H9 (cell line): ENCODE measurements around the gene GPC6. TPM values are rescaled to one million over a fixed set of nuclear protein-coding genes. Genes with fewer than 3 reads are reported as not detected.
A peak's percentile ranks its signal among the peaks of the same experiment; 100 is the strongest.

Source experiments
- DNase-seq: peaks from one replicate; pipeline ENCODE4 v3.0.0-alpha.2; 2017
- H2AFZ ChIP-seq: one replicate; pipeline ENCODE4 v1.6.1; 2013; ENCODE audit warnings: mild to moderate bottlenecking, low read length, control low read depth, moderate library complexity
- H2AK5ac ChIP-seq: 2 replicates; pipeline ENCODE4 v1.6.1; 2013; ENCODE audit warnings: low read length, control low read depth, mixed read lengths; ENCODE audit not compliant: insufficient read length
- H2BK120ac ChIP-seq: one replicate; pipeline ENCODE4 v1.6.1; 2013; ENCODE audit warnings: low read depth, mild to moderate bottlenecking, low read length, control low read depth, inconsistent platforms; ENCODE audit not compliant: poor library complexity, severe bottlenecking
- H2BK12ac ChIP-seq: 2 replicates; pipeline ENCODE4 v1.6.1; 2013; ENCODE audit warnings: low read length, control low read depth, mixed read lengths, low read depth; ENCODE audit not compliant: insufficient read length
- H2BK15ac ChIP-seq: 2 replicates; pipeline ENCODE4 v1.6.1; 2013; ENCODE audit warnings: low read depth, low read length, control low read depth
- H2BK20ac ChIP-seq: one replicate; pipeline ENCODE4 v1.6.1; 2013; ENCODE audit warnings: low read depth, mild to moderate bottlenecking, low read length, control low read depth, inconsistent platforms; ENCODE audit not compliant: poor library complexity, severe bottlenecking
- H2BK5ac ChIP-seq: 2 replicates; pipeline ENCODE4 v1.6.1; 2013; ENCODE audit warnings: low read length, control low read depth, mixed read lengths; ENCODE audit not compliant: insufficient read length
- H3K14ac ChIP-seq: 2 replicates; pipeline ENCODE4 v1.6.1; 2013; ENCODE audit warnings: low read length, control low read depth; ENCODE audit not compliant: insufficient read depth
- H3K18ac ChIP-seq: 2 replicates; pipeline ENCODE4 v1.6.1; 2013; ENCODE audit warnings: low read depth, mild to moderate bottlenecking, mixed read lengths, low read length, control low read depth; ENCODE audit not compliant: insufficient read length
- H3K23ac ChIP-seq: 2 replicates; pipeline ENCODE4 v1.6.1; 2013; ENCODE audit warnings: low read length, control low read depth, mixed read lengths, low read depth; ENCODE audit not compliant: insufficient read length
- H3K23me2 ChIP-seq: 2 replicates; pipeline ENCODE4 v1.6.1; 2013; ENCODE audit warnings: low read depth, mild to moderate bottlenecking, mixed read lengths, low read length, control low read depth; ENCODE audit not compliant: insufficient read length, poor library complexity, severe bottlenecking
- H3K27ac ChIP-seq: 2 replicates; pipeline ENCODE4 v1.5.1; 2013; ENCODE audit warnings: low read length, control low read depth, mixed read lengths, low read depth; ENCODE audit not compliant: insufficient read length
- H3K27me3 ChIP-seq: 2 replicates; pipeline ENCODE4 v1.6.1; 2013; ENCODE audit warnings: low read length, control low read depth, inconsistent platforms; ENCODE audit not compliant: insufficient read depth
- H3K4ac ChIP-seq: 2 replicates; pipeline ENCODE4 v1.6.1; 2013; ENCODE audit warnings: low read depth, mild to moderate bottlenecking, control low read depth, inconsistent platforms, low read length, moderate library complexity
- H3K4me1 ChIP-seq: 2 replicates; pipeline ENCODE4 v1.6.1; 2013; ENCODE audit warnings: low read length, control low read depth, inconsistent platforms; ENCODE audit not compliant: insufficient read depth
- H3K4me2 ChIP-seq: 2 replicates; pipeline ENCODE4 v1.6.1; 2013; ENCODE audit warnings: low read length, control low read depth, mixed read lengths; ENCODE audit not compliant: insufficient read length, insufficient read depth
- H3K56ac ChIP-seq: 2 replicates; pipeline ENCODE4 v1.6.1; 2013; ENCODE audit warnings: low read depth, mild to moderate bottlenecking, mixed read lengths, low read length, control low read depth; ENCODE audit not compliant: insufficient read length
- H3K79me1 ChIP-seq: 2 replicates; pipeline ENCODE4 v1.6.1; 2013; ENCODE audit warnings: low read depth, mild to moderate bottlenecking, moderate library complexity, low read length, control low read depth, inconsistent platforms; ENCODE audit not compliant: insufficient read depth, poor library complexity, severe bottlenecking
- H3K79me2 ChIP-seq: 2 replicates; pipeline ENCODE4 v1.6.1; 2013; ENCODE audit warnings: low read length, control low read depth, inconsistent platforms; ENCODE audit not compliant: insufficient read depth
- H3K9ac ChIP-seq: 2 replicates; pipeline ENCODE4 v1.6.1; 2013; ENCODE audit warnings: low read length, control low read depth, mixed read lengths; ENCODE audit not compliant: insufficient read length; ENCODE audit errors: extremely low read depth
- H3K9me3 ChIP-seq: one replicate; pipeline ENCODE4 v1.6.1; 2013; ENCODE audit warnings: low read depth, low read length, inconsistent platforms; ENCODE audit not compliant: control insufficient read depth
- H3T11ph ChIP-seq: one replicate; pipeline ENCODE4 v1.6.1; 2013; ENCODE audit warnings: mild to moderate bottlenecking, low read length, control low read depth, inconsistent platforms
- H4K20me1 ChIP-seq: one replicate; pipeline ENCODE4 v1.6.1; 2013; ENCODE audit not compliant: control insufficient read depth, insufficient read length, insufficient read depth
- H4K5ac ChIP-seq: 2 replicates; pipeline ENCODE4 v1.6.1; 2013; ENCODE audit warnings: low read depth, mild to moderate bottlenecking, mixed read lengths, low read length, control low read depth; ENCODE audit not compliant: insufficient read length
- H4K8ac ChIP-seq: replicated peaks from 2 replicates; pipeline ENCODE4 v1.6.1; 2013; ENCODE audit warnings: low read length, control low read depth, mixed read lengths, low read depth; ENCODE audit not compliant: insufficient read length
- H4K91ac ChIP-seq: 2 replicates; pipeline ENCODE4 v1.6.1; 2013; ENCODE audit warnings: low read depth, mild to moderate bottlenecking, moderate library complexity, mixed read lengths, low read length, control low read depth; ENCODE audit not compliant: insufficient read length
- H3K27ac Mint-ChIP-seq, 3 experiments: 2 replicates in 2 of 3; 3 replicates in 1 of 3; pipeline ENCODE4 v1.8.0; 2020 to 2021; ENCODE audit warnings: mixed read lengths in 3 of 3, mild to moderate bottlenecking in 1 of 3, moderate library complexity in 1 of 3
- H3K27me3 Mint-ChIP-seq: 2 replicates; pipeline ENCODE4 v1.8.0; 2021; ENCODE audit warnings: low read depth, mild to moderate bottlenecking, moderate library complexity, mixed read lengths
- H3K36me3 Mint-ChIP-seq, 3 experiments: 2 replicates in 2 of 3; 3 replicates in 1 of 3; pipeline ENCODE4 v1.8.0; 2020 to 2021; ENCODE audit warnings: low read depth in 3 of 3, mixed read lengths in 3 of 3; ENCODE audit not compliant: insufficient read depth in 1 of 3
- H3K4me1 Mint-ChIP-seq, 2 experiments: 2 replicates each; pipeline ENCODE4 v1.8.0; 2020; ENCODE audit warnings: mixed read lengths in 2 of 2
- H3K4me3 Mint-ChIP-seq, 2 experiments: 2 replicates in 1 of 2; 3 replicates in 1 of 2; pipeline ENCODE4 v1.8.0; 2020 to 2021; ENCODE audit warnings: mild to moderate bottlenecking in 2 of 2, mixed read lengths in 2 of 2, moderate library complexity in 1 of 2
- H3K9me3 Mint-ChIP-seq, 2 experiments: 2 replicates in 1 of 2; 3 replicates in 1 of 2; pipeline ENCODE4 v1.8.0; 2020; ENCODE audit warnings: mild to moderate bottlenecking in 2 of 2, mixed read lengths in 2 of 2, moderate library complexity in 1 of 2
- WGBS: extraction: QIAGEN DNeasy Blood & Tissue Kit; methylation state at CpG from one replicate; pipeline ENCODE4 v1.1.7; 2013; ENCODE audit warnings: missing lambda C conversion rate, low lambda C conversion rate, mixed read lengths; ENCODE audit not compliant: insufficient read length; ENCODE audit errors: extremely low coverage; 5-methylcytosine and 5-hydroxymethylcytosine counted together
- total RNA-seq: library from RNA; stranded (reverse); gene quantifications from 2 replicates; pipeline ENCODE4 v1.2.1, GENCODE V29; 2021
- TF ChIP-seq, protein P1 (sequence below): fragments of 200-600 bp; sonication (generic); conservative IDR thresholded peaks from 3 replicates; pipeline ENCODE4 v1.8.0; 2021; ENCODE audit warnings: antibody characterized with exemption, mild to moderate bottlenecking

GPC6 gene
- total RNA-seq, 1 experiment from 2014 or later, result 15.6 TPM

DNA sequence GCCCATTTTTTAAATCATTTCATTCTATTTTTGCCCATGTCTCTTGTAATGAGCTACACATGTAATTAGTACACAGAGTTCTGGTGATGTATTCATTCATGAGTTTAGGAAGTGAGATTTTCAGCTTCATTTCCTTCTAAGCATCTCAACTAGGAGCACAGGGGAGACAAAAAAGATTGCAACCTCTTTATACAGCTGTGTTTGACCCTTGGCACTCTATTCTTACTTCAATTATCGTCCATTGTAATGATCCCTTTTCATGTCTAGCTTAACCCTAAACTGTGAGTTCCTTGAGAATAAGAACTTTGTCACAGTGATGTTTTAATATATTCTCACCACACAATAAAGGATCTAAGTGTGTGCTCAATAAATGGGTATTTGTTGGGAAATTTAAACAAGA lies 67.1 kb downstream of the GPC6 start:
- TF ChIP-seq, protein P1, sequence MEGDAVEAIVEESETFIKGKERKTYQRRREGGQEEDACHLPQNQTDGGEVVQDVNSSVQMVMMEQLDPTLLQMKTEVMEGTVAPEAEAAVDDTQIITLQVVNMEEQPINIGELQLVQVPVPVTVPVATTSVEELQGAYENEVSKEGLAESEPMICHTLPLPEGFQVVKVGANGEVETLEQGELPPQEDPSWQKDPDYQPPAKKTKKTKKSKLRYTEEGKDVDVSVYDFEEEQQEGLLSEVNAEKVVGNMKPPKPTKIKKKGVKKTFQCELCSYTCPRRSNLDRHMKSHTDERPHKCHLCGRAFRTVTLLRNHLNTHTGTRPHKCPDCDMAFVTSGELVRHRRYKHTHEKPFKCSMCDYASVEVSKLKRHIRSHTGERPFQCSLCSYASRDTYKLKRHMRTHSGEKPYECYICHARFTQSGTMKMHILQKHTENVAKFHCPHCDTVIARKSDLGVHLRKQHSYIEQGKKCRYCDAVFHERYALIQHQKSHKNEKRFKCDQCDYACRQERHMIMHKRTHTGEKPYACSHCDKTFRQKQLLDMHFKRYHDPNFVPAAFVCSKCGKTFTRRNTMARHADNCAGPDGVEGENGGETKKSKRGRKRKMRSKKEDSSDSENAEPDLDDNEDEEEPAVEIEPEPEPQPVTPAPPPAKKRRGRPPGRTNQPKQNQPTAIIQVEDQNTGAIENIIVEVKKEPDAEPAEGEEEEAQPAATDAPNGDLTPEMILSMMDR, result no peak
- WGBS, result no CpG with 5 or more reads among the region's 1 CpG
- Histone ChIP-seq H2AK5ac (no peak overlapping the region), H4K91ac (no peak overlapping the region), H3K79me1 (no peaks in the 10 kb centered on the region), H3K9ac (no peak overlapping the region), H3K27me3 (no peaks in the 10 kb centered on the region), H3T11ph (no peak overlapping the region), H3K4me2 (no peak overlapping the region), H3K4ac (no peak overlapping the region), H3K23ac (no peak overlapping the region), H3K18ac (no peak overlapping the region), H3K14ac (no peak overlapping the region), H2BK5ac (no peak overlapping the region), H3K23me2 (no peaks in the 10 kb centered on the region), H3K56ac (no peak overlapping the region), H2BK20ac (no peak overlapping the region), H2BK15ac (no peak overlapping the region), H3K4me1 (no peaks in the 10 kb centered on the region; the same call in 1 of the 2 replicates), H2AFZ (no peak overlapping the region), H2BK120ac (no peak overlapping the region), H4K5ac (no peak overlapping the region), H2BK12ac (no peak overlapping the region), H4K20me1 (no peaks in the 10 kb centered on the region), H3K9me3 (no peaks in the 10 kb centered on the region), H3K27ac (no peak overlapping the region), H4K8ac (no peak overlapping the region), H3K79me2 (peaks cover 1% of the 10 kb centered on the region; the same call in 1 of the 2 replicates)
- Mint-ChIP-seq H3K27me3 (no peaks in the 10 kb centered on the region), H3K9me3 (no peaks in the 10 kb centered on the region), H3K4me1 (peaks cover 20 to 22% of the 10 kb centered on the region in 2 experiments), H3K4me3 (no peak overlapping the region), H3K27ac (peak overlapping the region in 1 of 3 experiments; percentile 42; a peak in 1 of 7 replicates), H3K36me3 (no peaks in the 10 kb centered on the region; a peak in 1 of 7 replicates)
- no peak for DNase-seq
